NCI-H2107 treated with DMSO at 0.1 percent for 48 hours (cell line): ENCODE results near the gene SYMPK.
A peak's percentile ranks its signal among the peaks of the same experiment; 100 is the strongest.
"Not testable (repeated sequence)": the region's sequence is repeated elsewhere in the genome, so short reads cannot be mapped to it uniquely, and the experiment has no call there.

Experiments used
- DNase-seq: peaks from one replicate; lab custom pipeline; 2025; ENCODE audit not compliant: unreplicated experiment; lab: John Stamatoyannopoulos, UW

The SYMPK gene

DNA sequence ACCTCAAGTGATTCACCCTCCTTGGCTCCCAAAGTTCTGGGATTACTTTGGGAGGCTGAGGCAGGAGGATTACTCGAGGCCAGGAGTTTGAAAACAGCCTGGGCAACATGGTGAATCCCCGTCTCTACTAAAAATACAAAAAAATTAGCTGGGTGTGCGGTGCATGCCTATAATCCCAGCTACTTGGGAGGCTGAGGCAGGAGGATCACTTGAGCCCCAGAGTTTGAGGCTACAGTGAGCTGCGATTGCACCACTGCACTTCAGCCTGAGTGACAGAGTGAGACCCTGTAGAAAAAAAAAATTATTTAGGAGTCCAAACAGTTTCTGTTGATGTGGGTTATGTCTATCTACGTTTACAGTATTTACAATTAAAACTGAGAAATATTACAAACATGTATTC, 7.9 kb upstream of the SYMPK start:
- no peak for DNase-seq

GRCh38 chr19:45867241-45867640, 4.3 kb upstream of the SYMPK start:
- DNase-seq, result not testable (repeated sequence)

DNA sequence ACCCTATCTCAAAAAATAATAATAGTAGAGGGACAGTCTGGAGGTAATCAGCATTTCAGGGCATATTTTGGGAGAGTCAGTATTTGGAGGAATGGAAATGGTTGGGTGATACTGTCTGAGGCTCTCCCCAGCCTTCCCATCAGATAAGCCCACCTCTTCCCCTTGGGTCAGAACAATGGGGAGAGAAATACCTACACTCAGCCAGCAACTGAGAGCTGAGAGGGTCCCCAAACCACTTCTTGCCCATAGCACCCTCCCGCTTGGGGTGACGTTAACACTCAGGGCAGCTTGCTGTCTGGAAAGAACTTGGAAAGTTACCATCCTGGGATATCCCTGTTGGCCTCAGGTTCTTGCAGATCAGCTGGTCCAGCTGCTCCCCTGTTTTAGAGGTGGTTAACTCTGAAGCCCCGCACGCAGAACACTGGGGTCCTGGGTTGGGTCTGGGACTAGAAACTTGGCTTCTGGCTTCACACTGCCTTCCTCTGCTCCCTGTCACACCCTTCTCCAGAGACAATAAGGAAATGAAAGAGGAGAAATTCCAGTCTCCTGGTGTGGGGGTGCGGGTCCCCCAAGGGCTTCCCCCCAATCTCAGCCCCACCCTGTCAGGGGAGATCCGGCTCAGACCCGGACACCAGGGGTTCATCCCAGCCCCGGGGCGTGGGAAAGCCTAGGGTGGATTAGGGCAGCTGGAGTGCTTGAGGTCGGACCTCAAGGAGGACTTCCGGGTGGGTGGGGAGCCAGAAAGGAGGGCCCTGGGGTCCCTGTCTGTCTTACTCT, 3.6 kb upstream of the SYMPK start:
- DNase-seq, result no peak

GRCh38 chr19:45865269-45865948, 2.5 kb upstream of the SYMPK start:
- no peak for DNase-seq

- no peak for DNase-seq
Observed at GRCh38 chr19:45864629-45865082, 1.7 kb upstream of the SYMPK start.

- no peak for DNase-seq
Observed at GRCh38 chr19:45863840-45864628, 1.1 kb upstream of the SYMPK start, which contains the start of gene FOXA3. Gene FOXA3, plus strand, starts transcription at chr19:45864326. Its CDS starts 131 bp downstream, at chr19:45864457.

DNA sequence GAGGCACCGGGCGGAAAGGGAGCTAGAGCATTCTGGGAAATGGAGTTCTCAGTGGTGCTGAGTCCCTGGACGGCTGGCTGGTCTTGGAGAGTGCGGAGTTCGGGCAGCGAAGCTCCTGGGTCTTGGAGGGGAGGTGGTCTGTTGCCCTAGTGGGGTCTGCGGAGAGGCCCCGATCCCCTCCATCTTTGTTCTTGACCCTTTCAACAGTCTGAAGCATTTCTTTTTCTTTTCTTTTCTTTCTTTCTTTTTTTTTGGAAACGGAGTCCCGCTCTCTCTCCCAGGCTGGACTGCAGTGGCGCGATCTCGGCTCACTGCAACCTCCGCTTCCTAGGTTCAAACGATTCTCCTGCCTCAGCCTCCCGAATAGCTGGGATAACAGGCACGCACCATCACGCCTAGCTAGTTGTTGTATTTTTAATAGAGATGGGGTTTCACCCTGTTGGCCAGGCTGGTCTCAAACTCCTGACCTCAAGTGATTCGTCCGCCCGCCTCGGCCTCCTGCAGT, 440 bp upstream of the SYMPK start:
- DNase-seq, result no peak

DNA sequence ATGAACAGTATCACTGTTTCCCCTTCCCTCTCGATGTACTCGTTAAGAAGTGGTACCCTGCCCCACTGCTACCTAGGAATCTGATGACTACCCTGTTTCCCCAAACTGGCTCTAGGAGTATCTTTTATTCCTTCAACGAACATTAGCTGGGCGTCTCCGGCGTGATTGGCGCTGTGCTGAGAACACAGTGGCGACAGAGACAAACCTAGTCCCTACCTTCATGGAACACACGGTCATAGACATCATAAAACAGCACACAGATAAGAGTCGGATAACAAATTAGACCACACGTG, 730 bp downstream of the SYMPK start:
- no peak for DNase-seq

DNA sequence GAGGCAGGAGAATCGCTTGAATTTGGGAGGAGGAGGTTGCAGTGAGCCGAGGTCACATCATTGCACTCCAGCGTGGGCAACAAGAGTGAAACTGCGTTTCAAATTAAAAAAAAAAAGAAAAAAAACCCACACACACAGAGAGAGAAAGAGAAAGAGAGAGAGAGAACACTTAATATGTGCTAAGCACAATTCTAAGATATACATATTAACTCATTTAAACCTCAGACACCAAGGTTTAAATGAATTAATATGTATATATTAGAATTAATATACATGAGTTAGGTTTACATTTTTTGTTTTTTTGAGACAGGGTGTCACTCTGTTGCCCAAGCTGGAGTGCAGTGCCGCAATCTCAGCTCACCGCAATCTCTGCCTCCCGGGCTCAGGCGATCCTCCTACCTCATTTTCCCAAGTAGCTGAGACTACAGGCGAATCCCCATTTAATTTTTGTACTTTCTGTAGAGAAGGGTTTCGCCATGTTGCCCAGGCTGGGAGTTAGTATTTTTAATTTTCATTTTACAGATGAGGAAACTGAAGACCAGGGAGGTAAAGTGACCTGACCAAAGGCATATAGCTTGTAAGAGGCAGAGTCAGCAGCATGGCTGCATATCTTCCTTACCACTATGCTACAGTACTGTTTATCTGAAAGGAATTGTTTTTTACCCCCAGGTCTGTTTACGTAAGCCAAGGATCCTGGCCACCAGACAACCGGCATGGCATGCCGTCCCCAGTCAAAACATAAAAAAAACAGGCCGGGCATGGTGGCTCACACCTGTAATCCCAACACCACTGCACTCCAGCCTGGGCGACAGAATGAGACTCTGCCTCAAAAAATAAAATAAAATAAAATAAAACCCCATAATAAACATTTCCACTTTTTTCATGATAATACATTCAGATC, 2.3 kb downstream of the SYMPK start:
- DNase-seq, result no peak

DNA sequence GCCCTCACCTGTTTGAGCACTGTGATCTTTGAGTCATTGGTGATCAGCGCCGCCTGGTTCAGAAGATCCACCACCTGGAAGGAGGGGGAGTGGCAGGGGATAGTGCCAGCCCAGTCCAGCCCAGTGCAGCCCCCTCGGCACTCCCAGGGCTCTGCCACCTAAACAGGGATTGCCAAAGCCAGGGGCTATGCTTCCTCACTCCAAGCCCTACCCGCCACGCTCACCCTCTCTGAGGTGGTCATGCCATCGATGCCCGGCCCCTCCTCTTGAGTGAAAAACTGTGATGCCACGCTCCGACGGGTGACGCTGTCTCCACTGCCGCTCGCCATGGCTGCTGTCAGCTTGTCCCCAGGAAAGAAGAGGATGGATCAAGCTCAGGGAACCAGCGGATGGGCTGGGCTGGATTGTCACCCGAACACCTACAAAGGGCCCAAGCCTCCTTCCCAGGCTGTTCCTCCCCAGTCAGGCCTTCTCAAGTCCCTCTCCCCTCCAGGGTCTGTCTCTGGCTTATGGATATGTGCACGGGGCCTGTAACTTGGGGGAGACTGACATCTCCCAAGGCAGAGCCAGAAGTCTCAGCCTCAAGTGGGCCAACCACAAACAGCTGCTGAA, 8.7 kb downstream of the SYMPK start:
- DNase-seq, result no peak

DNA sequence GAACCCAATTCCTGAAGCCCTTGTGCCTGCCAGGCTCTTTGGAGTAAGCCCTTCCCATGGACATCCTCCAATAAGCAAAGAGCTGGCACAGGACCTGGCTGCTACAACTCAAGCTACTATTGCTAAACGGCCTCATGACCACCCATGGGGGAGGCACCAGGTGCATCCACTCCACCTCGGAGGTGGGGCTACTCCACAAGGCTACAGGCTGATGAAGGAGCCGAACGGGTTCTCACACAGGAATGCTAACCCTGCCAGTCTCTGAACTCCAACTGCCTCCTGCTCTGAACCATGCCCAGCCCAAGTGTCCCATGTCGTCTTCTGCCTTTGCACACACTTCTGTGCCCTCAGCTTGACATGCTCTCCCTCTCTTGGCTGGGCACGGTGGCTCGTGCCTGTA, 10.0 kb downstream of the SYMPK start:
- DNase-seq, result peak; percentile 56

GRCh38 chr19:45852145-45852750, 10.7 kb downstream of the SYMPK start:
- no peak for DNase-seq

GRCh38 chr19:45848922-45849321, 14.0 kb downstream of the SYMPK start:
- no peak for DNase-seq

DNA sequence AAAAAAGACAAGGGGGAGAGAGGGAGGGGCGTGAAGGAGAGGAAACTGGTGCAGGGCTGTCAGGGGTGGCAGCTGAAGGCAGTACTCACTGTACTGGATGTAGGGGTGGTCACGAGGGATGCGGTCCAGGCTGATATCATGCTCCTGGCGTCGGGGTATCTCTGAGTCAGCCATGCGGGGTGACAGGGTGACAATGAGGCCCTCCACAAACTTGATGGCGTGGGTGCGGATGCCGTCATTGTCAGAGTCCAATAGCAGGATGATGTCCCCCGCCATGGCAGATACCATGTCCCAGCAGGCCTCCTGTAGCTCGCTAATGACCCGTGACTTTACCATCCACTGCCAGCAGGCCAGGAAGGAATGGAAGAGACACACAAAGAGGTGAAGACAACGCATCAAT, 15.3 kb downstream of the SYMPK start:
- no peak for DNase-seq

GRCh38 chr19:45842198-45842597, 20.7 kb downstream of the SYMPK start:
- DNase-seq, result no peak

GRCh38 chr19:45834970-45835369, 28.0 kb downstream of the SYMPK start:
- no peak for DNase-seq

GRCh38 chr19:45828945-45829344, 34.0 kb downstream of the SYMPK start:
- no peak for DNase-seq

GRCh38 chr19:45828523-45828922, 34.4 kb downstream of the SYMPK start:
- DNase-seq, result no peak

GRCh38 chr19:45827459-45828093, 35.4 kb downstream of the SYMPK start:
- no peak for DNase-seq
